K562 (cell line): ENCODE measurements around the gene SIK3. TPM values are rescaled to one million over a fixed set of nuclear protein-coding genes. Genes with fewer than 3 reads are reported as not detected.
A peak's percentile ranks its signal among the peaks of the same experiment; 100 is the strongest.

ENCODE experiments used
- ATAC-seq: fragments of 200-7000 bp; cut with Tn5 transposase; 3 replicates; pipeline ENCODE4 v1.9.1; 2020; ENCODE audit warnings: moderate library complexity
- BruUV-seq: library from RNA; stranded (reverse); fragments of 400-500 nt; replicated peaks from 2 replicates; lab custom pipeline; 2021; lab: Mats Ljungman, UMichigan
- CTCF ChIA-PET: fragments of 300-600 bp; formaldehyde crosslinking; extraction: SDS; loops from one replicate; lab custom pipeline; 2021; ENCODE audit warnings: low intra/inter-chr PET ratio; lab: Yijun Ruan, JAX
- POLR2A ChIA-PET: fragments of 300-600, 350-650 bp; sonication (Branson Sonifier 250); formaldehyde crosslinking; extraction: SDS; loops from one replicate; lab custom pipeline; 2021; ENCODE audit warnings: antibody characterized with exemption, inconsistent platforms; lab: Yijun Ruan, JAX
- DNase-seq, 4 experiments: peaks; one replicate each; pipeline versions ENCODE4 v3.0.0 to v3.0.0-alpha.2; 2011 to 2018; ENCODE audit warnings: low spot score in 3 of 4, mixed read lengths in 3 of 4; ENCODE audit errors: extremely low read depth in 1 of 4
- FAIRE-seq: peaks from 2 replicates; lab custom pipeline; 2011; peaks lifted over from hg19 to GRCh38; lab: Jason Lieb, UNC
- H2AFZ ChIP-seq: 2 replicates; pipeline ENCODE4 v1.6.0; 2011; ENCODE audit warnings: low read depth, low read length, control low read depth, inconsistent platforms
- H3K27ac ChIP-seq: fragments of 200-600 bp; 3 replicates; pipeline ENCODE4 v1.8.0; 2011; ENCODE audit warnings: low read depth, mild to moderate bottlenecking, control low read depth, inconsistent platforms, low read length, moderate library complexity, mixed read lengths; ENCODE audit errors: extremely low read depth
- H3K27me3 ChIP-seq, 2 experiments: fragments of 300-600 bp in 1 of 2; 2 replicates in 1 of 2; 3 replicates in 1 of 2; pipeline versions ENCODE4 v1.6.0 to v1.8.0; 2011; ENCODE audit warnings: inconsistent platforms in 2 of 2, low read length in 2 of 2, mild to moderate bottlenecking in 1 of 2, mixed read lengths in 1 of 2, moderate library complexity in 1 of 2; ENCODE audit not compliant: control insufficient read depth in 2 of 2, insufficient read depth in 2 of 2
- H3K36me3 ChIP-seq: fragments of 300-600 bp; 3 replicates; pipeline ENCODE4 v1.8.0; 2011; ENCODE audit warnings: mild to moderate bottlenecking, low read length, inconsistent platforms; ENCODE audit not compliant: control insufficient read depth, insufficient read depth
- H3K4me1 ChIP-seq, 2 experiments: fragments of 200-600 bp in 1 of 2; replicated peaks in 1 of 2; 2 replicates in 1 of 2; 3 replicates in 1 of 2; pipeline versions ENCODE4 v1.5.1 to v1.8.0; 2011; ENCODE audit warnings: inconsistent platforms in 2 of 2, low read length in 2 of 2, mild to moderate bottlenecking in 1 of 2, mixed read lengths in 1 of 2, moderate library complexity in 1 of 2; ENCODE audit not compliant: control insufficient read depth in 2 of 2, insufficient read depth in 2 of 2
- H3K4me2 ChIP-seq: 2 replicates; pipeline ENCODE4 v1.6.1; 2011; ENCODE audit warnings: low read length, control low read depth, inconsistent platforms, mixed read lengths; ENCODE audit not compliant: insufficient read depth
- H3K4me3 ChIP-seq: fragments of 200-600 bp; sonication (generic), shearing (Covaris generic); 2 replicates; pipeline ENCODE4 v1.5.1; 2016; ENCODE audit warnings: control low read depth, inconsistent platforms
- H3K79me2 ChIP-seq: fragments of 200-600 bp; 3 replicates; pipeline ENCODE4 v1.8.0; 2011; ENCODE audit warnings: low read length, inconsistent platforms; ENCODE audit not compliant: control insufficient read depth, insufficient read depth
- H3K9ac ChIP-seq, 2 experiments: 2 replicates each; pipeline versions ENCODE4 v1.6.0 to v1.6.1; 2011; ENCODE audit warnings: low read depth in 2 of 2, low read length in 2 of 2, control low read depth in 1 of 2, inconsistent platforms in 1 of 2, mild to moderate bottlenecking in 1 of 2, mixed read lengths in 1 of 2; ENCODE audit not compliant: insufficient read depth in 1 of 2
- H3K9me1 ChIP-seq: one replicate; pipeline ENCODE4 v1.6.0; 2011; ENCODE audit warnings: inconsistent platforms, mild to moderate bottlenecking, low read length, moderate library complexity; ENCODE audit not compliant: control insufficient read depth, insufficient read depth
- H3K9me3 ChIP-seq: replicated peaks from 2 replicates; pipeline ENCODE4 v1.5.1; 2011; ENCODE audit warnings: low read depth, low read length, inconsistent platforms; ENCODE audit not compliant: control insufficient read depth, insufficient read depth
- H4K20me1 ChIP-seq: replicated peaks from 2 replicates; pipeline ENCODE4 v1.6.1; 2011; ENCODE audit warnings: low read length, inconsistent platforms, mixed read lengths; ENCODE audit not compliant: control insufficient read depth, insufficient read depth
- EP400 ChIP-seq: fragments of 450-650 bp; IDR thresholded peaks from 2 replicates; pipeline ENCODE4 v1.6.1; 2017; ENCODE audit warnings: antibody characterized with exemption, mild to moderate bottlenecking, moderate library complexity
- FOS ChIP-seq: IDR thresholded peaks from 3 replicates; pipeline ENCODE4 v1.6.1; 2011; ENCODE audit not compliant: insufficient read length; ENCODE audit errors: extremely low read depth
- IRF1 ChIP-seq: sonication (generic); formaldehyde crosslinking; IDR thresholded peaks from 2 replicates; pipeline ENCODE4 v1.8.0; 2022; ENCODE audit warnings: missing genetic modification reagents, mild to moderate bottlenecking, borderline replicate concordance
- KAT8 ChIP-seq: fragments of 450-650 bp; IDR thresholded peaks from 2 replicates; pipeline ENCODE4 v1.6.1; 2016; ENCODE audit warnings: low read depth, mild to moderate bottlenecking
- LARP7 ChIP-seq: fragments of 450-650 bp; IDR thresholded peaks from 2 replicates; pipeline ENCODE4 v1.6.1; 2016
- PHB2 ChIP-seq: fragments of 450-650 bp; IDR thresholded peaks from 2 replicates; pipeline ENCODE4 v1.6.1; 2017; ENCODE audit warnings: low read depth
- RBM17 ChIP-seq: fragments of 200-400 bp; formaldehyde crosslinking; IDR thresholded peaks from 2 replicates; pipeline ENCODE4 v1.6.1; 2017; ENCODE audit warnings: low read depth, mild to moderate bottlenecking, low read length, borderline replicate concordance
- RBM39 ChIP-seq: fragments of 200-400 bp; formaldehyde crosslinking; optimal IDR thresholded peaks from 2 replicates; pipeline ENCODE3; 2018; ENCODE audit warnings: low read depth, low read length
- SNIP1 ChIP-seq: fragments of 450-650 bp; IDR thresholded peaks from 2 replicates; pipeline ENCODE4 v1.7.1; 2017; ENCODE audit warnings: low read depth, mild to moderate bottlenecking
- ZNF282 ChIP-seq: sonication (generic); formaldehyde crosslinking; IDR thresholded peaks from 2 replicates; pipeline ENCODE4 v1.8.1; 2023; ENCODE audit warnings: missing genetic modification reagents
- ZNF3 ChIP-seq: fragments of 250-450 bp; sonication (Bioruptor Pico); IDR thresholded peaks from 2 replicates; pipeline ENCODE4 v1.5.0; 2021; ENCODE audit warnings: mild to moderate bottlenecking, moderate library complexity
- ZNF311 ChIP-seq: fragments of 250-450 bp; sonication (Bioruptor Pico); IDR thresholded peaks from 2 replicates; pipeline ENCODE4 v1.4.0; 2020; ENCODE audit warnings: mild to moderate bottlenecking, moderate library complexity
- WGBS: fragments of 100-300 bp; shearing (Covaris generic); methylation state at CpG from one replicate; pipeline ENCODE4 v1.1.6; 2016; ENCODE audit warnings: low coverage, mixed read lengths; ENCODE audit not compliant: insufficient coverage; ENCODE audit errors: missing lambda C conversion rate; 5-methylcytosine and 5-hydroxymethylcytosine counted together
- in situ Hi-C: fragments of 300-500 bp; cut with MboI; formaldehyde crosslinking; loops from 4 replicates; pipeline ENCODE4 v1.15.0; 2018; ENCODE audit warnings: inconsistent platforms, mixed read lengths
- intact Hi-C: fragments of 100-400 bp; cut with micrococcal nuclease; formaldehyde crosslinking; loops from 2 replicates; pipeline ENCODE4 v1.14.2; 2022
- polyA plus RNA-seq, 8 experiments: library from polyadenylated mRNA; depleted of rRNA in 4 of 8; stranded (reverse) in 5 of 8; unstranded in 3 of 8; fragments of >200 nt; fragmentation: Nextera tagmentation in 2 of 8; fragmentation: Illumina TruSeq in 1 of 8; extraction: Ambion mirVana in 2 of 8; extraction: Trizol in 1 of 8; gene quantifications; 2 replicates each; pipeline versions ENCODE4 v1.2.1 to v1.2.3, GENCODE V29; 2011 to 2014; ENCODE audit warnings: inconsistent platforms in 1 of 8, missing spikeins in 1 of 8
- total RNA-seq, 7 experiments: library from RNA; depleted of rRNA in 6 of 7; stranded (reverse); fragments of >200 nt in 6 of 7; fragmentation: Illumina TruSeq in 2 of 7; extraction: Trizol in 2 of 7; gene quantifications; 2 replicates each; pipeline versions ENCODE4 v1.2.1 to v1.2.3, GENCODE V29; 2011 to 2021; ENCODE audit warnings: low replicate concordance in 1 of 7

Gene SIK3
- total and polyA plus RNA-seq, 9 of the 15 experiments (the other 6 are each of a cell fraction or from before 2014, with no cell fraction given), result 1.6 to 21.6 (median 8.0) TPM

GRCh38 chr11:116928102-116928777 is 170.0 kb downstream of the SIK3 start:
- Histone ChIP-seq H3K4me3 (no peak overlapping the region), H3K9ac (no peak overlapping the region), H3K9me3 (no peaks in the 10 kb centered on the region), H2AFZ (no peak overlapping the region), H3K4me2 (no peak overlapping the region), H3K27me3 (no peaks in the 10 kb centered on the region), H4K20me1 (no peaks in the 10 kb centered on the region), H3K9me1 (no peaks in the 10 kb centered on the region), H3K4me1 (peaks cover 3 to 31% of the 10 kb centered on the region in 2 experiments), H3K36me3 (peaks cover 22% of the 10 kb centered on the region; the same call in 2 of the 3 replicates), H3K79me2 (no peaks in the 10 kb centered on the region), H3K27ac (no peak overlapping the region)
- 61% methylated on average over 1 of the region's 1 CpG for WGBS
- BruUV-seq, result no TSS peak
- intact Hi-C loops (no loop called here), in situ Hi-C loops (no loop called here)
- no peak for FAIRE-seq
- DNase-seq, result no peak
- ChIA-PET CTCF (no interaction called here), POLR2A (interaction anchor here (0.6 to 1.2 kb wide), 2 partner anchors 12 to 169 kb away, joined by 4 read pairs; no protein-coding TSS in a partner anchor)
- ATAC-seq, result peak; percentile 18; the same call in 1 of the 3 replicates
- TF ChIP-seq PHB2, result no peak
- TF ChIP-seq LARP7, result no peak
- TF ChIP-seq KAT8, result no peak
- TF ChIP-seq EP400, result no peak
- TF ChIP-seq RBM17, result no peak
- no peak for TF ChIP-seq FOS
- no peak for TF ChIP-seq IRF1
- TF ChIP-seq ZNF311 (CRISPR knock-in tag), result no peak
- no peak for TF ChIP-seq RBM39
- TF ChIP-seq SNIP1, result no peak
- no peak for TF ChIP-seq ZNF282 (CRISPR knock-in tag)
- no peak for TF ChIP-seq ZNF3 (CRISPR knock-in tag)
